ENCODE measurements around the gene PLA2G6. TPM values are rescaled to one million over a fixed set of nuclear protein-coding genes. Genes with fewer than 3 reads are reported as not detected.

PLA2G6 gene
- total RNA-seq, 2 experiments from 2014 or later: 80.2 to 85.3 TPM

GRCh38 chr22:38068641-38069371 lies 112.8 kb downstream of the PLA2G6 start:
- Mint-ChIP-seq H3K27ac (no peak overlapping the region), H3K4me3 (no peak overlapping the region), H3K36me3 (ENCODE audit: low read depth) (peaks cover 24% of the 10 kb centered on the region), H3K9me3 (no peaks in the 10 kb centered on the region), H3K4me1 (ENCODE audit: low read depth) (no peaks in the 10 kb centered on the region), H3K27me3 (ENCODE audit: low read depth) (no peaks in the 10 kb centered on the region)
- CTCF ChIA-PET: interaction anchor here (0.7 to 1.7 kb wide), 5 partner anchors 9 to 198 kb away, joined by 3 to 4 read pairs (median 3); partner anchors contain the start of gene PICK1
- DNase-seq: no peak
- intact Hi-C loops (cut with micrococcal nuclease): no loop called here

GRCh38 chr22:38067761-38068360 lies 113.8 kb downstream of the PLA2G6 start:
- intact Hi-C loops (cut with micrococcal nuclease): no loop called here
- H3K4me1 Mint-ChIP-seq (ENCODE audit: low read depth): no peaks in the 10 kb centered on the region

GRCh38 chr22:38067028-38067415 lies 114.6 kb downstream of the PLA2G6 start:
- no peak for DNase-seq
- intact Hi-C loops (cut with micrococcal nuclease): no loop called here
- H3K36me3 Mint-ChIP-seq (ENCODE audit: low read depth): peaks cover 23% of the 10 kb centered on the region
- H3K27me3 Mint-ChIP-seq (ENCODE audit: low read depth): no peaks in the 10 kb centered on the region
- CTCF ChIA-PET: no interaction called here
- H3K27ac Mint-ChIP-seq: no peak overlapping the region
- no peak overlapping the region for H3K4me3 Mint-ChIP-seq
- H3K4me1 Mint-ChIP-seq (ENCODE audit: low read depth): no peaks in the 10 kb centered on the region
- no peaks in the 10 kb centered on the region for H3K9me3 Mint-ChIP-seq

More at GRCh38 chr22:38067761-38068360, 113.8 kb downstream of the PLA2G6 start:
- Mint-ChIP-seq H3K4me3 (no peak overlapping the region), H3K36me3 (ENCODE audit: low read depth) (peaks cover 25% of the 10 kb centered on the region), H3K27me3 (ENCODE audit: low read depth) (no peaks in the 10 kb centered on the region), H3K9me3 (no peaks in the 10 kb centered on the region), H3K27ac (no peak overlapping the region)
- CTCF ChIA-PET: interaction anchor here (0.6 to 1.6 kb wide), 3 partner anchors 8 to 34 kb away, joined by 3 to 4 read pairs (median 3); no protein-coding TSS in a partner anchor
- no peak for DNase-seq

- no peak for DNase-seq
- no peak overlapping the region for H3K27ac Mint-ChIP-seq
- intact Hi-C loops (cut with micrococcal nuclease): no loop called here
- CTCF ChIA-PET: interaction anchor here (1.0 kb wide), 1 partner anchor 14 kb away, joined by 9 read pairs; no protein-coding TSS in a partner anchor
- H3K9me3 Mint-ChIP-seq: no peaks in the 10 kb centered on the region
- H3K36me3 Mint-ChIP-seq (ENCODE audit: low read depth): peaks cover 26% of the 10 kb centered on the region
- H3K4me1 Mint-ChIP-seq (ENCODE audit: low read depth): no peaks in the 10 kb centered on the region
- H3K27me3 Mint-ChIP-seq (ENCODE audit: low read depth): no peaks in the 10 kb centered on the region
- H3K4me3 Mint-ChIP-seq: no peak overlapping the region
Observed at GRCh38 chr22:38066381-38067027, 115.1 kb downstream of the PLA2G6 start.

GRCh38 chr22:38065539-38065938 lies 116.1 kb downstream of the PLA2G6 start:
- intact Hi-C loops (cut with micrococcal nuclease): no loop called here
- H3K36me3 Mint-ChIP-seq (ENCODE audit: low read depth): peaks cover 26% of the 10 kb centered on the region
- H3K27ac Mint-ChIP-seq: no peak overlapping the region
- H3K4me3 Mint-ChIP-seq: no peak overlapping the region
- no peaks in the 10 kb centered on the region for H3K4me1 Mint-ChIP-seq (ENCODE audit: low read depth)
- H3K27me3 Mint-ChIP-seq (ENCODE audit: low read depth): no peaks in the 10 kb centered on the region
- DNase-seq: no peak
- H3K9me3 Mint-ChIP-seq: no peaks in the 10 kb centered on the region
- CTCF ChIA-PET: interaction anchor here (1.0 kb wide), 1 partner anchor 13 kb away, joined by 9 read pairs; no protein-coding TSS in a partner anchor

- intact Hi-C loops (cut with micrococcal nuclease): no loop called here
- CTCF ChIA-PET: interaction anchor here (1.2 kb wide), 1 partner anchor 10 kb away, joined by 4 read pairs; no protein-coding TSS in a partner anchor
- peaks cover 23% of the 10 kb centered on the region for H3K36me3 Mint-ChIP-seq (ENCODE audit: low read depth)
- H3K27ac Mint-ChIP-seq: no peak overlapping the region
- no peak for DNase-seq
- no peaks in the 10 kb centered on the region for H3K27me3 Mint-ChIP-seq (ENCODE audit: low read depth)
- H3K4me1 Mint-ChIP-seq (ENCODE audit: low read depth): peaks cover 5% of the 10 kb centered on the region
- no peak overlapping the region for H3K4me3 Mint-ChIP-seq
- no peaks in the 10 kb centered on the region for H3K9me3 Mint-ChIP-seq
Observed at GRCh38 chr22:38062791-38063190, 118.8 kb downstream of the PLA2G6 start.

Other genes with a start within 250 kb of the PLA2G6 start
- not detected for gene C22orf23, start 228.2 kb downstream of the PLA2G6 start, total RNA-seq
- 10 to 100 TPM; 70.1 to 70.6 TPM for gene POLR2F, start 228.1 kb downstream of the PLA2G6 start, total RNA-seq
- gene SOX10, start 197.3 kb downstream of the PLA2G6 start, total RNA-seq: not detected
- gene PICK1, start 124.4 kb downstream of the PLA2G6 start, total RNA-seq: 10 to 100 TPM; 17.9 to 22.1 TPM
- gene SLC16A8, start 97.6 kb downstream of the PLA2G6 start, total RNA-seq: not detected
- gene BAIAP2L2, start 71.1 kb downstream of the PLA2G6 start, total RNA-seq: 1 to 10 TPM; 1.2 to 1.6 TPM
- gene MAFF, start 20.2 kb upstream of the PLA2G6 start, total RNA-seq: 1 to 10 TPM; 2.7 to 2.8 TPM
- gene TMEM184B, start 91.2 kb upstream of the PLA2G6 start, total RNA-seq: 10 to 100 TPM; 15.0 to 15.3 TPM
- 100 to 1,000 TPM; 105 to 108 TPM for gene CSNK1E, start 135.6 kb upstream of the PLA2G6 start, total RNA-seq